ENCODE results near the gene TLX2. TPM values are rescaled to one million over a fixed set of nuclear protein-coding genes. Genes with fewer than 3 reads are reported as not detected.

Gene TLX2
- total RNA-seq, 1 experiment from 2014 or later: not detected

GRCh38 chr2:74535440-74535965 lies 21.3 kb downstream of the TLX2 start:
- in situ Hi-C loops (cut with HindIII; ENCODE audit: low pct_unique_long_range_greater_than_20kb, low sequenced_read_pairs) (no loop called here), intact Hi-C loops (cut with micrococcal nuclease; ENCODE audit: unreplicated experiment) (no loop called here)
- Histone ChIP-seq H3K4me1 (ENCODE audit: control insufficient read depth, insufficient read depth, low read length) (no peaks in the 10 kb centered on the region), H3K36me3 (ENCODE audit: control insufficient read depth, insufficient read depth, low read length) (no peaks in the 10 kb centered on the region; the same call in 1 of the 2 replicates), H3K27ac (ENCODE audit: low read length) (no peak overlapping the region), H3K4me3 (ENCODE audit: low read depth in 2 of 2, low read length in 2 of 2) (no peak overlapping the region), H3K9me3 (ENCODE audit: control insufficient read depth, insufficient read depth, low read depth, low read length) (no peaks in the 10 kb centered on the region), H3K27me3 (ENCODE audit: control insufficient read depth, insufficient read depth, low read length) (no peaks in the 10 kb centered on the region; the same call in 1 of the 2 replicates)
- ChIA-PET POLR2A (no interaction called here), CTCF (no interaction called here)
- TF ChIP-seq CTCF (IDR thresholded peaks at IDR 0.05): no peak
- TF ChIP-seq REST (IDR thresholded peaks at IDR 0.05; ENCODE audit: insufficient read depth in 1 of 2, low read depth in 2 of 2, low read length in 1 of 2): no peak
- no peak for TF ChIP-seq TCF7L2 (IDR thresholded peaks at IDR 0.05; ENCODE audit: low read depth, low read length)
- TF ChIP-seq POLR2AphosphoS5 (IDR thresholded peaks at IDR 0.05; ENCODE audit: low read depth, low read length): no peak
- TF ChIP-seq SIN3A (IDR thresholded peaks at IDR 0.05; ENCODE audit: borderline replicate concordance, insufficient read depth, low read depth, low read length): no peak
- ATAC-seq: no peak
- no TSS peak for BruUV-seq (replicated peaks)
- DNase-seq (ENCODE audit: low read depth, low spot score): no peak

GRCh38 chr2:74536166-74536950 lies 22.1 kb downstream of the TLX2 start:
- Histone ChIP-seq H3K27ac (ENCODE audit: low read length) (no peak overlapping the region), H3K36me3 (ENCODE audit: control insufficient read depth, insufficient read depth, low read length) (no peaks in the 10 kb centered on the region; the same call in 1 of the 2 replicates), H3K4me3 (ENCODE audit: low read depth in 2 of 2, low read length in 2 of 2) (no peak overlapping the region), H3K4me1 (ENCODE audit: control insufficient read depth, insufficient read depth, low read length) (no peaks in the 10 kb centered on the region), H3K27me3 (ENCODE audit: control insufficient read depth, insufficient read depth, low read length) (no peaks in the 10 kb centered on the region; the same call in 1 of the 2 replicates), H3K9me3 (ENCODE audit: control insufficient read depth, insufficient read depth, low read depth, low read length) (no peaks in the 10 kb centered on the region)
- in situ Hi-C loops (cut with HindIII; ENCODE audit: low pct_unique_long_range_greater_than_20kb, low sequenced_read_pairs): no loop called here
- no peak for TF ChIP-seq POLR2AphosphoS5 (IDR thresholded peaks at IDR 0.05; ENCODE audit: low read depth, low read length)
- ATAC-seq: no peak; the same call in 1 of the 2 replicates
- no TSS peak for BruUV-seq (replicated peaks)
- POLR2A ChIA-PET: no interaction called here
- DNase-seq (ENCODE audit: low read depth, low spot score): no peak
- CTCF ChIA-PET: no interaction called here
- intact Hi-C loops (cut with micrococcal nuclease; ENCODE audit: unreplicated experiment): no loop called here

- in situ Hi-C loops (cut with HindIII; ENCODE audit: low pct_unique_long_range_greater_than_20kb, low sequenced_read_pairs) (no loop called here), intact Hi-C loops (cut with micrococcal nuclease; ENCODE audit: unreplicated experiment) (no loop called here)
- BruUV-seq (replicated peaks): no TSS peak
- no peaks in the 10 kb centered on the region; the same call in 1 of the 2 replicates for H3K36me3 ChIP-seq (ENCODE audit: control insufficient read depth, insufficient read depth, low read length)
- POLR2A ChIA-PET: no interaction called here
- ATAC-seq (no peak), DNase-seq (ENCODE audit: low read depth, low spot score) (no peak)
- H3K27me3 ChIP-seq (ENCODE audit: control insufficient read depth, insufficient read depth, low read length): no peaks in the 10 kb centered on the region; the same call in 1 of the 2 replicates
- no peak overlapping the region for H3K27ac ChIP-seq (ENCODE audit: low read length)
- H3K4me1 ChIP-seq (ENCODE audit: control insufficient read depth, insufficient read depth, low read length): no peaks in the 10 kb centered on the region
- TF ChIP-seq TCF7L2 (IDR thresholded peaks at IDR 0.05; ENCODE audit: low read depth, low read length): no peak
- no peak for TF ChIP-seq POLR2AphosphoS5 (IDR thresholded peaks at IDR 0.05; ENCODE audit: low read depth, low read length)
- no peak for TF ChIP-seq SIN3A (IDR thresholded peaks at IDR 0.05; ENCODE audit: borderline replicate concordance, insufficient read depth, low read depth, low read length)
- TF ChIP-seq REST (IDR thresholded peaks at IDR 0.05; ENCODE audit: insufficient read depth in 1 of 2, low read depth in 2 of 2, low read length in 1 of 2): no peak
- no peak for TF ChIP-seq CTCF (IDR thresholded peaks at IDR 0.05)
- H3K4me3 ChIP-seq (ENCODE audit: low read depth in 2 of 2, low read length in 2 of 2): no peak overlapping the region
- no peaks in the 10 kb centered on the region for H3K9me3 ChIP-seq (ENCODE audit: control insufficient read depth, insufficient read depth, low read depth, low read length)
- CTCF ChIA-PET: no interaction called here
Observed at GRCh38 chr2:74537140-74537539, 22.9 kb downstream of the TLX2 start.

All from Panc1 (cell line).